GM04504 (cell line): ENCODE measurements around the gene TAS2R39.

Experiments
- DNase-seq: peaks from one replicate; pipeline ENCODE4 v3.0.0-alpha.2; 2012; ENCODE audit warnings: low read depth

TAS2R39 gene

DNA sequence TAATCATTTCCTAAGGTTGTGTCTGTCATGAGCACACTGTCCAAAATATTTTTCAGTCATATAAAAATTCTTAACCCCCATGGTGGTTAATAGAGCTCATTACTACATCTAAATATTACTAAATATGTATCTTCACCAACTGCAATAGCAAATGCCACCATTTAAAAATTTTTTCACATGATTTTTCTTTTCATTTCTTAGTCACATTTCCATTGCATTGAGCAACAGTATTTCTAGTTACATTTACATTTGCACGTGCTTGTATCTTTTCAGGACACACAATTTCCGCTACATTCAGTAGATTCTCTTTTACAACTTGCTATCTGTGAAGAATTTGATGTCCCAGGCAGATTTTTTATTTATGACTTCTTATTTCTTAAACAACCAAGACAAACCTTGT lies 33.5 kb downstream of the TAS2R39 start:
- no peak for DNase-seq

DNA sequence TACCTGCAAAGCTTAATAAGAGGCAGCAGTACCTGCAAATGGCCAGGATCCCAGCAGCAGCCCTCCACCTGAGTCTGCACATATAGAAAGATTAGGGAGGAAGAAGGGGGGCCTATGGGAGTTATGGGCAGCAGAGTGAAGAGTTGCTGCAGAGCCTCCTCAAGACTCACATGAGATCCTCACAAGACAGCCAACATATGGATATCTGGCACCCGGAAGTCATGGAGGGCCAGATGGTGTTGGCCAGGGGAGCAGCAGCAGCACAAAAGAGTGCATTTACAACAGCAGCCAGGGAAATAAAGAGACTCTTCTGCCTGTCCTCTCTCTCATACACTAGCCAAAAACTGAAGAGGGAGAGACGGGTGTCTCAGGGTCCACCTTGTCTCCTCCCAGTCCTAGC lies 34.6 kb downstream of the TAS2R39 start:
- DNase-seq: no peak

DNA sequence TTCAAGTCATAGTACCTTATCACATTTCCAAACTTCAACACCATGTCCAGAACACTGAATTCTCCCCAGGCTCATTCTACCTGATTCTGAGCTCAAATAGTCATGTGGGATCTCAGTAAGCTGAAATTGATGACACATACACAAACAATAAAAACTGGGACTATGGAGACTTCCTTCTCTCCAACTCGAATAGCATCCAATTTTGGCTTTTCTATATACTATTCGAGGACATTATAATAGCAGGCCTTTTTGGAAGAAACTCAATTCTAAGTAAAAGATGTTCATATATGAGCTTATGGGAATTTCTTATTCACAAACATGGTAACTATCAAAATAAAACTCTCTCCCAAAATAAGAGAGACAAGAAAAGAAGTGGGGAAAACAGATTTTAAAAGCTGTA lies 38.1 kb downstream of the TAS2R39 start:
- no peak for DNase-seq

DNA sequence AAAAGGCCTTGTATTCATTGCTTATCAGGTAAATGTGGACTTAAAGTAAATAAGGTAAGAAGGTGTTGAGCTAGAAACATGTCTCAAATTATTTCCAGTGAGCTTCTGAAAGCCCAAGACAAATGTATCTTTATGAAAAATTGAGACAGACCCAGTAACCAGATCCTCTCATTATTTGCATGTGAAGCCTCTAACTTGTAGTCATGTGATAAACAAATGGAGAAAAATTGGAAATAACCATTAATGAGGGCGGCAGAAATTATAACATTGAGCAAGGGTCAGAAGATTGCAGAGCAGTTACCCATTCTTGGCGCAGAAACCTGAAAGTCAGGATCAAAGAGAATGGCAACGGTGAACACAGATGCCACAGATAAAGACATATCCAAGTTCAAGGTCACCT lies 38.5 kb downstream of the TAS2R39 start, which contains the start of gene TAS2R40:
TAS2R40 (plus strand) TSS at position 301 of the 400 bp plus-strand sequence; CDS start at position 343, 42 bp downstream.
- DNase-seq: no peak

DNA sequence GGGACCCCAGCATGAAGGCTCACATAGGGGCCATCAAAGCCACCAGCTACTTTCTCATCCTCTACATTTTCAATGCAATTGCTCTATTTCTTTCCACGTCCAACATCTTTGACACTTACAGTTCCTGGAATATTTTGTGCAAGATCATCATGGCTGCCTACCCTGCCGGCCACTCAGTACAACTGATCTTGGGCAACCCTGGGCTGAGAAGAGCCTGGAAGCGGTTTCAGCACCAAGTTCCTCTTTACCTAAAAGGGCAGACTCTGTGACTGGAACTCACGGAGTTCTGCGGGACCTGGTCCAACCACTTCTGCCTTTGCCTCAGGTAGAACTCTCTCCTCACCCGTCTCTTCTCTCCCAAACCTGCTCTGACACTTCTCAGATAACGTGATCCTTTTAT lies 39.6 kb downstream of the TAS2R39 start:
- no peak for DNase-seq

DNA sequence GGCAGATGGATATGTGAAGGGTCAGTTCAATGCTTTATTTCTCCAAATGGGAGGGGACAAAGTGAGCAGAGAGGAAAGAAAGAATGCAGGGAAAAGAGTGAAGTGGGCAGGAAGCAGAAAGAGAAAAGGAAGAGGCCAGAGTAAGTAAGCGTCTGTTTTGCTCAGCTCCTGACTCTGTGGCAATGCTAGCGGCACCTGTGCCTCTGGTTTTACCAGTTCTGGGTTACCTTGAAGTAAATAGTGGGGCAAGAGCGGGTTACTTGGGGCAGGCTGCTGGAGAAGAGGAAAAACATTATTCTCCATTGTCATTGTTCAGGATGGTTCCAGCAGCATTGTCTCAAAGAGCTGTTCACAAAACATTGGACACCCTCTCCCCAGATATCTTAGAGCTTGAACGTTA lies 40.6 kb downstream of the TAS2R39 start:
- DNase-seq: no peak

- no peak for DNase-seq
These were observed 41.8 kb downstream of the TAS2R39 start for GRCh38 chr7:143225047-143225446.

- no peak for DNase-seq
These were observed 44.6 kb downstream of the TAS2R39 start for GRCh38 chr7:143227806-143228205.

- no peak for DNase-seq
These were observed 46.0 kb downstream of the TAS2R39 start for GRCh38 chr7:143229054-143229790.

DNA sequence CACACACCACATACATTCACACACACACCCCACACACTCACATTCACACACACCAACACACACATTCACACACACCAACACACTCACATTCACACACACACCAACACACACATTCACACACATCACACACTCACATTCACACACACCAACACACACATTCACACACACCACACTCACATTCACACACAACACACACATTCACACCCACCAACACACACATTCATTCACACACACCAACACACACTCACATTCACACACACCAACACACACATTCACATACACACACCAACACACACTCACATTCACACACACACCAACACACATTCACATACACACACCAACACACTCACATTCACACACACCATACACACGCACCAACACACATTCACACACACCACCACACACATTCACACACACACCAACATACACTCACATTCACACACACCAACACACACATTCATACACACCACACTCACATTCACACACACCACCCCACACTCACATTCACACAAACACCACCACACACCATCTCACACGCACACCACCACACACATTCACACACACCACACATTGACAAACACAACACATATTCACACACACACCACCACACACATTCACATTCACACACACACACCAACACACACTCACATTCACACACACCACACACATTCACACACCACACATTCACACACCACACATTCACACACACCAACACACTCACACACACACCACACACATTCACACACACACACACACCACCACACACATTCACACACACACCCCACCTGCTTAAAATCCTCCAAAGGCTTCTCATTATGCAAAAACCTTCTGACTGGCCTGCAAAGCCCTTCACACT lies 47.6 kb downstream of the TAS2R39 start:
- no peak for DNase-seq
